Cardiac muscle cell (in vitro differentiated cells and primary cell): ENCODE results near the gene OR11A1. TPM values are rescaled to one million over a fixed set of nuclear protein-coding genes. Genes with fewer than 3 reads are reported as not detected.

Source experiments
- DNase-seq, 2 donors: peaks; one replicate each; pipeline versions ENCODE4 v3.0.0 to v3.0.0-alpha.2; 2010 to 2017; ENCODE audit warnings: low read depth in 1 of 2, low spot score in 1 of 2
- H3K27ac ChIP-seq: fragments of 200-600 bp; sonication (generic); 2 replicates; pipeline ENCODE4 v1.5.1; 2016
- H3K27me3 ChIP-seq: fragments of 200-600 bp; sonication (generic); 2 replicates; pipeline ENCODE4 v1.6.0; 2016; ENCODE audit warnings: control low read depth
- H3K36me3 ChIP-seq: fragments of 200-600 bp; sonication (generic); 2 replicates; pipeline ENCODE4 v1.5.1; 2016; ENCODE audit warnings: control low read depth
- H3K4me1 ChIP-seq: fragments of 200-600 bp; sonication (generic); 2 replicates; pipeline ENCODE4 v1.8.1; 2017; ENCODE audit warnings: low read depth, mild to moderate bottlenecking, mixed run types
- H3K4me3 ChIP-seq: fragments of 200-600 bp; sonication (generic); 2 replicates; pipeline ENCODE4 v1.5.1; 2016; ENCODE audit warnings: mild to moderate bottlenecking
- H3K9me3 ChIP-seq: fragments of 200-600 bp; sonication (generic); 2 replicates; pipeline ENCODE4 v1.5.1; 2017; ENCODE audit warnings: low read depth, mild to moderate bottlenecking, control low read depth
- CTCF ChIP-seq: IDR thresholded peaks from 2 replicates; pipeline ENCODE4 v1.5.1; 2012; ENCODE audit warnings: low read depth, mild to moderate bottlenecking, low read length
- polyA plus RNA-seq: library from polyadenylated mRNA; unstranded; fragments of >200 nt; fragmentation: Nextera tagmentation; extraction: Ambion mirVana; gene quantifications from 2 replicates; pipeline ENCODE4 v1.2.1, GENCODE V29; 2016
- total RNA-seq: library from RNA; depleted of rRNA; stranded (reverse); fragments of >200 nt; gene quantifications from 2 replicates; pipeline ENCODE4 v1.2.3, GENCODE V29; 2016

OR11A1 gene
- total and polyA plus RNA-seq, 2 experiments from 2014 or later = not detected

GRCh38 chr6:29479560-29479959, 22.7 kb upstream of the OR11A1 start:
- H3K36me3 ChIP-seq = no peaks in the 10 kb centered on the region
- H3K4me3 ChIP-seq = no peak overlapping the region
- DNase-seq = no peak
- H3K9me3 ChIP-seq = no peaks in the 10 kb centered on the region
- H3K27ac ChIP-seq = no peak overlapping the region
- H3K27me3 ChIP-seq = no peaks in the 10 kb centered on the region
- TF ChIP-seq CTCF = no peak
- H3K4me1 ChIP-seq = no peaks in the 10 kb centered on the region

DNA sequence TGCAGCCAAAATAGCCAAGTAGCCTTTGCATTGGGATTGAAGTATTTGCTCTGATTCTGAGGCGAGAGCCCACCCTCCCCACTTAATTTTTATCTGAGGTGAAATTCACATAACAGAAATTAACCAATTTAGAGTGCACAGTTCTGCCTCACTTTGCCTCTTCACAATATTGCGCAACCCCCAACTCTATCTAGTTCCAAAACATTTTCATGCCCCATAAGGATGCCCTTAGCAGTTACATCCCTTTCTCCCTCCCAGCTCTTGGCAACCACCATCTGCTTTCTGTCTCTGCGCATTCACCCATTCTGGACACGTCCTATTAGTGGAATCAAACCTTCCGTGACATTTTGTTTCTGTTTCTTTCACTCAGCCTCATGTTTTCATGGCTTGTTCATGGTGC, 21.9 kb upstream of the OR11A1 start:
- H3K27me3 ChIP-seq = no peaks in the 10 kb centered on the region
- no peak for TF ChIP-seq CTCF
- H3K36me3 ChIP-seq = no peaks in the 10 kb centered on the region

DNA sequence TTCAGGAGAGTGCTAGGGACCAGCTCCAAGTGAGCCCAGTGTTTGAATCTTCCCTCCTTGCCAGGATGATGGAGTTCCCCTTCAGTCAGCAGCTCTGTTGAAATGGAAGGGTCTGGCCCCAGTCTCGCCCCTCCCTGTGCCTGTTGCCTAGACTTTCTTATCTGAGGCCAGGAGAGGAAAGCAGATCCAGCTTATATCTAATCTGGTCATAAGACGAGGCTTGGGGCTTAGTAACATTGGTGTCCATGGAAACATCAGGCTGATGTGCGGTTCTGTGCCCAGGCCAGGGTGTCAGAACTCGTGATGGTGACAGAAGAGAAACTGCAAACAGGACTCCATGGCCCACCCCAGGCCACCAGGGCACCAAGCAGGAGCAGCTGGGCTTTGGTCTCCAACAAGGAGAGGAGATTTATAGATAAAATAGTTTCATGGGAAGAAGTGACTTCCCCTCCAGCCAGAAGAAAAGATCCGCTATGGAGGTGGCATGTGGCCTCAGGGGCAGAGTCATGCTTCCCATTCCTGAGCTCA, 21.1 kb upstream of the OR11A1 start:
- H3K4me1 ChIP-seq = no peaks in the 10 kb centered on the region
- H3K9me3 ChIP-seq = no peaks in the 10 kb centered on the region
- no peak overlapping the region for H3K27ac ChIP-seq
- H3K4me3 ChIP-seq = no peak overlapping the region
- no peaks in the 10 kb centered on the region for H3K36me3 ChIP-seq
- no peaks in the 10 kb centered on the region for H3K27me3 ChIP-seq
- DNase-seq = no peak
- no peak for TF ChIP-seq CTCF

More for the DNA sequence above, 21.9 kb upstream of the OR11A1 start:
- Histone ChIP-seq H3K4me1 (no peaks in the 10 kb centered on the region), H3K9me3 (no peaks in the 10 kb centered on the region), H3K27ac (no peak overlapping the region), H3K4me3 (no peak overlapping the region)
- DNase-seq = no peak

GRCh38 chr6:29474996-29475395, 18.1 kb upstream of the OR11A1 start:
- H3K9me3 ChIP-seq = no peaks in the 10 kb centered on the region
- H3K36me3 ChIP-seq = no peaks in the 10 kb centered on the region
- H3K27me3 ChIP-seq = no peaks in the 10 kb centered on the region
- H3K4me1 ChIP-seq = no peaks in the 10 kb centered on the region
- H3K27ac ChIP-seq = no peak overlapping the region
- no peak for TF ChIP-seq CTCF
- H3K4me3 ChIP-seq = no peak overlapping the region
- no peak for DNase-seq

DNA sequence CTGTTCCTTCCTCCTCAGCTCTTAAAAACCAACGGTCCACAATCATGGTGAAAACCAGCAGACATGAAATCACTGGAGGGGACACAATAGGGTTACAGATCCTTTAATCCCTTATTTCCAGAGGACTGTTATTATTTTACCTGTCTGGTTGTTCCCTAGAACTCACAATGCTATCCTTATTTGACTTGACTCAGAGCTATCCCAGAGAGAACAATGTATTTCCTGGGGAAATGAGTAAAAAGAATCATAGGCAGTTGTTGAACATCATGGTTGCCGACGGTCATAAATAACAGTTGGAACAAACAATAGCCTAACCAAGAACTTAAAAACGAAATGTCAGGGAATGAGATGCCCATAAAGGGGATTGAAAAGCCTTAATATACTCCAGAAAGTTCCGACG, 9.4 kb upstream of the OR11A1 start:
- Histone ChIP-seq H3K27me3 (no peaks in the 10 kb centered on the region), H3K36me3 (no peaks in the 10 kb centered on the region), H3K9me3 (no peaks in the 10 kb centered on the region), H3K4me3 (no peak overlapping the region), H3K27ac (no peak overlapping the region), H3K4me1 (no peaks in the 10 kb centered on the region)
- no peak for DNase-seq
- no peak for TF ChIP-seq CTCF

DNA sequence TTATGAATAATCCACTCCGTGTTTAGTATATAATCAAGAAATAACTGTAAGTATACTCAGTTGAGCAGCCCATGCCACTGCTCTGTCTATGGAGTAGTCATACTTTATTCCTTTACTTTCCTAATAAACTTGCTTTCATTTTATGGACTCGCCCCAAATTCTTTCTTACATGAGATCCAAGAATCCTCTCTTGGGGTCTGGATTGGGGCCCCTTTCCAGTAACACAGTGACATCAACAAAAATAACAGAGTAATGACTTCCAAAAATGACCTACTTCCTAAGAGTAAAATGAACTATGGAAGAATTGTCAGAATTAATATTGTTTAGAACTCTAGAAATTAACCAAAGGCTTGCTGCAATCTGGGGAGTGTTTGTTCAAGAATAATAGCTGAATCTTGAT, 8.9 kb upstream of the OR11A1 start:
- DNase-seq = no peak
- Histone ChIP-seq H3K9me3 (no peaks in the 10 kb centered on the region), H3K27me3 (no peaks in the 10 kb centered on the region), H3K36me3 (no peaks in the 10 kb centered on the region), H3K27ac (no peak overlapping the region), H3K4me1 (no peaks in the 10 kb centered on the region), H3K4me3 (no peak overlapping the region)
- no peak for TF ChIP-seq CTCF
